Right atrium auricular region (tissue), 2 donors: Measurements from ENCODE around the gene CYSTM1. TPM values are rescaled to one million over a fixed set of nuclear protein-coding genes. Genes with fewer than 3 reads are reported as not detected.

Experiments
- DNase-seq: peaks from one replicate; pipeline ENCODE4 v3.0.0-alpha.2; 2019; ENCODE audit warnings: low spot score
- H3K27ac ChIP-seq, 2 donors: fragments of 200-600 bp; sonication (generic); 1 replicate in 1 of 2; 2 replicates in 1 of 2; pipeline ENCODE4 v1.5.1; 2016 to 2019
- H3K27me3 ChIP-seq, 2 donors: fragments of 200-600 bp; sonication (generic); one replicate each; pipeline versions ENCODE4 v1.5.1 to v1.6.0; 2017 to 2019
- H3K36me3 ChIP-seq: fragments of 200-600 bp; sonication (generic); one replicate; pipeline ENCODE4 v1.5.1; 2016
- H3K4me1 ChIP-seq, 2 donors: fragments of 200-600 bp; sonication (generic); one replicate each; pipeline versions ENCODE4 v1.5.1 to v1.6.0; 2017 to 2019
- H3K4me3 ChIP-seq, 2 donors: fragments of 200-600 bp; sonication (generic); 1 replicate in 1 of 2; 2 replicates in 1 of 2; pipeline ENCODE4 v1.5.1; 2017 to 2019; ENCODE audit warnings: mild to moderate bottlenecking in 1 of 2, moderate library complexity in 1 of 2
- H3K9me3 ChIP-seq, 2 donors: fragments of 200-600 bp; sonication (generic); one replicate each; pipeline ENCODE4 v1.5.1; 2019
- total RNA-seq, 2 donors: library from RNA; depleted of rRNA; stranded (reverse); fragments of >200 nt; gene quantifications; one replicate each; pipeline ENCODE4 v1.1.0, GENCODE V29; 2016
- TF ChIP-seq, protein P1 (sequence below), 2 donors: fragments of 200-600 bp; sonication (generic); IDR thresholded peaks; one replicate each; pipeline ENCODE4 v1.5.1; 2019; ENCODE audit warnings: antibody characterized with exemption in 2 of 2

CYSTM1 gene
- total RNA-seq, 2 donors from 2014 or later, result 89.8 to 143 TPM

DNA sequence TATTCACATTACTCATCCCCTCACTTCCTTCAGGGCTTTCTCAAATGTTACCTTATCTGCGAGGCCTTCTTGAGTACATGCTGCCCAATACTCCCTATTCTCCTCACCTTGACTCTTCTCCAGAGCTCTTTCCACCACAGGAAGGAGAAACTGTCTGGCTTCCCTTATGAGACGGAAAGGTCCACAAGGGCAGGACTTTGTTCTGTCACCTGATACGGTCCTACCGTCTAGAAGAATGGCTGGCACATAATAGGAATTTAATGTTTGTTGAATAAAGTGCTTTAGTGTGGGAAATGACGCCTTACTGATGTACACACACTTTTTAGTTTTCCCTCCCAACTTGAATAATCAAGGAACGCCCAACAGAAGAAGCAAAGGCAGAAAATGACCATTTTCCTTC, 75.4 kb downstream of the CYSTM1 start:
- Histone ChIP-seq H3K4me3 (no peak overlapping the region), H3K36me3 (peaks cover 5% of the 10 kb centered on the region), H3K9me3 (no peaks in the 10 kb centered on the region), H3K4me1 (peaks cover 0 to 50% of the 10 kb centered on the region in 2 donors), H3K27ac (no peak overlapping the region), H3K27me3 (no peaks in the 10 kb centered on the region)
- no peak for DNase-seq
- TF ChIP-seq, protein P1, sequence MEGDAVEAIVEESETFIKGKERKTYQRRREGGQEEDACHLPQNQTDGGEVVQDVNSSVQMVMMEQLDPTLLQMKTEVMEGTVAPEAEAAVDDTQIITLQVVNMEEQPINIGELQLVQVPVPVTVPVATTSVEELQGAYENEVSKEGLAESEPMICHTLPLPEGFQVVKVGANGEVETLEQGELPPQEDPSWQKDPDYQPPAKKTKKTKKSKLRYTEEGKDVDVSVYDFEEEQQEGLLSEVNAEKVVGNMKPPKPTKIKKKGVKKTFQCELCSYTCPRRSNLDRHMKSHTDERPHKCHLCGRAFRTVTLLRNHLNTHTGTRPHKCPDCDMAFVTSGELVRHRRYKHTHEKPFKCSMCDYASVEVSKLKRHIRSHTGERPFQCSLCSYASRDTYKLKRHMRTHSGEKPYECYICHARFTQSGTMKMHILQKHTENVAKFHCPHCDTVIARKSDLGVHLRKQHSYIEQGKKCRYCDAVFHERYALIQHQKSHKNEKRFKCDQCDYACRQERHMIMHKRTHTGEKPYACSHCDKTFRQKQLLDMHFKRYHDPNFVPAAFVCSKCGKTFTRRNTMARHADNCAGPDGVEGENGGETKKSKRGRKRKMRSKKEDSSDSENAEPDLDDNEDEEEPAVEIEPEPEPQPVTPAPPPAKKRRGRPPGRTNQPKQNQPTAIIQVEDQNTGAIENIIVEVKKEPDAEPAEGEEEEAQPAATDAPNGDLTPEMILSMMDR (IDR thresholded peaks at IDR 0.05), result no peak

DNA sequence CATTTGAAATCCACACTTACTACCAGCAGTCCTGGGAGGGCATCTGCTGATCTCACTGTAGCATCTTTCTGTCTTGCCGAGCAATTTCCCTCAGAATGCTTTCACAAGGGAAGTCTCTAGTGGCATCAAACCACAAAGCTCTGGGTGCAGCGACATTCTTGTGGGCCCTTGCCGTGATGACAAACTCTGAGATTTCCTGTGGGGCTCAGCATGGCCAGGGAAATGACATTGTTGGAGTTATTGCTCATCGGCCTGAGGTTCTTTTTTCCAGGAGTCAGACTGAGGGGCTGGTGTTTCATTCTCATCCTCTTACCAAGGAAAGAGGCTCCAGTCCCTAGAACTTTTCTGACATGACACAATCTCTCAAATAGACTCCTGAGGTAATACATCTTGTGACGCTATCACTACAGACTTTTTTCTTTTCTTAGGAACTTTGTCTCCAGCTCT, 76.6 kb downstream of the CYSTM1 start:
- Histone ChIP-seq H3K27me3 (no peaks in the 10 kb centered on the region), H3K4me1 (peaks cover 0 to 43% of the 10 kb centered on the region in 2 donors), H3K27ac (peak overlapping the region in 1 of 2 donors; percentile 24), H3K36me3 (peaks cover 5% of the 10 kb centered on the region), H3K4me3 (no peak overlapping the region), H3K9me3 (no peaks in the 10 kb centered on the region)
- no peak for DNase-seq
- TF ChIP-seq, protein P1 (IDR thresholded peaks at IDR 0.05), result no peak

DNA sequence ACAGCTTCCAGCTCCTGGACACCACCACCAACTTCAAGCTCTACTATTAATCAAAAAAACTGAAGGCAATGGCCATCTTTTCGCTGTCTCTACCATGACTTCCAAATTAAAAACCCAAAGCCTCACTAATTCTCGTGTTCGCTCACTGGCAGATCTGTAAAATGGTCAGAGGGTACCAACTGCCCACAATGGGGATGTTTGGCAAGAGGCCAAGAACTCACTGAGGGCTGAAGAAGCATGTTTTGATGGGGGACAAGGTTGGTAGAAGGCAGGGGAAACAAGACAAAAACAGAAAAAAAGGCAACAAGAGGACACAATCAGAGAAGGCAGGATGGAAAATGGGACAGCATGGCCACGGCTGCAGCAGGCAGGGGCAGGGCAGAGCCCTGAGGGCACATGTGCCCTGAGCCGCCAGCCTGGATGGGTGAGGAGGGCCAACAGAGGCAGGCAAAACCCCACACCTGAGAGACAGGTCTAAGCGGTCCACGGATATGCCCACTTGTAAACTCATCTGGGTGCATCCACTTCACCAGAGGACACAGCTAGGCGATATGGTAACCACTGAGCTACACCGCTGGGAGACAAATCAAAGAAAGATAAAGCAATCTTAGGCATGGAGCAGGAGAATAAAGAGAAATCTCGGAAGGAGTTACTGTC, 77.6 kb downstream of the CYSTM1 start:
- Histone ChIP-seq H3K27ac (no peak overlapping the region), H3K4me3 (no peak overlapping the region), H3K36me3 (peaks cover 5% of the 10 kb centered on the region), H3K4me1 (peaks cover 0 to 38% of the 10 kb centered on the region in 2 donors), H3K27me3 (no peaks in the 10 kb centered on the region), H3K9me3 (no peaks in the 10 kb centered on the region)
- no peak for DNase-seq
- TF ChIP-seq, protein P1 (IDR thresholded peaks at IDR 0.05), result no peak

DNA sequence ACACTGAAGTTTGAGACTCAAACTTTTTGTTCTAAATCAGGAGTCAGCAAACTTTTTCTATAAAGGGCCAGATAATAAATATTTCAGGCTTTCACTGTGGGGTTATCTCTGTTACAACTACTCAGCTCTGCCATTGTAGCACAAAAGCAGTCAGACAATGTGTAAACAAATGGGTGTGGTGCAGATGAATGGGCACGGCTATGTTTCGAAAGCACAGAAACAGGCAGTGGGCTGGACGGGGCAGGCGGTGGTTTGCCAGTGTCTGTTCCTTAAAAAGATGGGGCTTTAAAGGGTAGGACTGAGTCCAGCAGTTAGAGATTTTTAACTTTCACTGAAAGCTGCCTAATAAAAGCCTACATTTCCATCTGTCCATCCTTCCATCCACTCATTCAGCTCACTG, 79.0 kb downstream of the CYSTM1 start:
- peaks cover 0 to 38% of the 10 kb centered on the region in 2 donors for H3K4me1 ChIP-seq
- no peak overlapping the region for H3K27ac ChIP-seq
- H3K27me3 ChIP-seq, result no peaks in the 10 kb centered on the region
- no peak for DNase-seq
- peaks cover 5% of the 10 kb centered on the region for H3K36me3 ChIP-seq
- TF ChIP-seq, protein P1 (IDR thresholded peaks at IDR 0.05), result no peak
- no peaks in the 10 kb centered on the region for H3K9me3 ChIP-seq
- H3K4me3 ChIP-seq, result no peak overlapping the region

DNA sequence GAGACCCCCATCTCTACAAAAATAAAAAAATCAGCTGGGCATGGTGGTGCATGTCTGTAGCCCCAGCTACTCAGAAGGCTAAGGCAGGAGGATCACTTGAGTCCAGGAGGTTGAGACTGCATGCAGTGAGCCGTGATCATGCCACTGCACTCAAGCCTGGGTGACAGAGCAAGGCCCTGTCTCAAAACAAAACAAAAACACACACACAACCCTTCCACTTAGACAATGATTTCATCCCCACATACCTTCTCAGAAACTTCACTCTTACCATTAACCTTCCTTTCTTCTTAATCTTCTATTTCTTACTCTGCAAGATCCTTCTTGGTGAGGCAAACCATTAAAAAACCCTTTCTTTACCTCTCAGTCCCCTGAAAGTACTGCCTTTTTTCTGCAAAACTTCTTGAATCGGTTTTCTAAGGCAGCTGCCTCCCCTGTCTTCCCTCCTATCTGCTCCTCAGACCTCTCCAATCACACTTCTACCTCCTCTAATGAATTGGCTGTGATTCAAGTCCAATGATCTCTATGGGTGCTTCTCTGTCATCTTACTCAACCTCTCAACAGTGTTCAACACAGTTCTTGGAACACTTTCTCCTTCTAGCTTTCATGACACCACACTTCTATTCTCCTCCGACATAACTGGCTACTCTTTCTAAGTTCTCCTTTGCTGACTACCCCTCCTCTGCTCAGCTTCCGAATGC, 80.6 kb downstream of the CYSTM1 start:
- H3K27ac ChIP-seq, result no peak overlapping the region
- no peak for DNase-seq
- H3K4me3 ChIP-seq, result no peak overlapping the region
- no peaks in the 10 kb centered on the region for H3K9me3 ChIP-seq
- TF ChIP-seq, protein P1 (IDR thresholded peaks at IDR 0.05), result no peak
- peaks cover 5% of the 10 kb centered on the region for H3K36me3 ChIP-seq
- peaks cover 0 to 40% of the 10 kb centered on the region in 2 donors for H3K4me1 ChIP-seq
- no peaks in the 10 kb centered on the region for H3K27me3 ChIP-seq
